Thymus (tissue), 11 donors: ENCODE data around the gene ZNF322. TPM values are rescaled to one million over a fixed set of nuclear protein-coding genes. Genes with fewer than 3 reads are reported as not detected.
"Not testable (repeated sequence)": the region's sequence is repeated elsewhere in the genome, so short reads cannot be mapped to it uniquely, and the experiment has no call there.

Source experiments
- DNase-seq, 9 donors: peaks; one replicate each; pipeline ENCODE4 v3.0.0-alpha.2; 2013; ENCODE audit warnings: low spot score in 9 of 9, low read depth in 6 of 9, missing footprints in 1 of 9
- H3K27ac ChIP-seq, 2 donors: one replicate each; pipeline ENCODE4 v1.5.1; 2013; ENCODE audit warnings: control low read depth in 1 of 2, low read depth in 1 of 2, low read length in 1 of 2, mild to moderate bottlenecking in 1 of 2, moderate library complexity in 1 of 2
- H3K27me3 ChIP-seq, 2 donors: one replicate each; pipeline ENCODE4 v1.5.1; 2013; ENCODE audit warnings: low read length in 1 of 2; ENCODE audit not compliant: control insufficient read depth in 2 of 2, insufficient read depth in 1 of 2
- H3K36me3 ChIP-seq, 2 donors: one replicate each; pipeline ENCODE4 v1.5.1; 2013; ENCODE audit warnings: low read length in 1 of 2, mild to moderate bottlenecking in 1 of 2, moderate library complexity in 1 of 2; ENCODE audit not compliant: control insufficient read depth in 2 of 2, insufficient read depth in 2 of 2
- H3K4me1 ChIP-seq, 2 donors: one replicate each; pipeline ENCODE4 v1.5.1; 2013; ENCODE audit warnings: low read length in 2 of 2; ENCODE audit not compliant: control insufficient read depth in 2 of 2, insufficient read depth in 2 of 2
- H3K4me3 ChIP-seq, 2 donors: one replicate each; pipeline ENCODE4 v1.5.1; 2013; ENCODE audit warnings: low read length in 2 of 2, control low read depth in 1 of 2, mild to moderate bottlenecking in 1 of 2
- H3K9me3 ChIP-seq, 2 donors: one replicate each; pipeline ENCODE4 v1.5.1; 2013; ENCODE audit warnings: low read length in 1 of 2, mild to moderate bottlenecking in 1 of 2; ENCODE audit not compliant: control insufficient read depth in 2 of 2, insufficient read depth in 1 of 2
- WGBS: extraction: QIAGEN DNeasy Blood & Tissue Kit; methylation state at CpG from one replicate; pipeline ENCODE4 v1.1.7; 2013; 5-methylcytosine and 5-hydroxymethylcytosine counted together
- polyA plus RNA-seq: library from polyadenylated mRNA; stranded (reverse); fragments of 200-250 nt; gene quantifications from one replicate; pipeline ENCODE4 v1.2.3, GENCODE V29; 2013
- total RNA-seq: library from RNA; stranded (reverse); fragments of 120-200 nt; gene quantifications from one replicate; pipeline ENCODE4 v1.2.4, GENCODE V29; 2013
- donor health status: healthy.

The ZNF322 gene
- total and polyA plus RNA-seq, 2 donors, result 10.4 to 16.0 TPM

DNA sequence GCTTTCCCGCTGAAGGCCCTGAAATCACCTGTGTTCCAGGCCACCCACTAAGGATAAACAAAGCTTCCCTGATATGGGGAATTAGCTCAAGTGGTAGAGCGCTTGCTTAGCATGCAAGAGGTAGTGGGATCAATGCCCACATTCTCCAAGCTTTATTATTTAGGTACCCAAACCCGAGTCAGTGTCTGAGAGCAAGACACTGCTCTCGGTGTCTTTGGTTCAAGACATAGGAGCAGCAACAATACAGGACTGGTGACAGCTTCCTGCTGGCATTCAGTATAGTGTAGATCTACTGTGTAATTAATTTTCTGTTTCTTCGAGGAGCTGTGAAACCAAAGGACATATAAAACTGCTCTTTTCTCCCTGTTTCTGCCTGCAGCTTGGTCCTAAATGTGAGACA lies 13.7 kb upstream of the ZNF322 start:
- DNase-seq, H3K27me3 ChIP-seq, H3K4me3 ChIP-seq, H3K36me3 ChIP-seq, H3K4me1 ChIP-seq, H3K9me3 ChIP-seq, H3K27ac ChIP-seq: not testable (repeated sequence)
- no CpG with 5 or more reads among the region's 5 CpGs for WGBS

DNA sequence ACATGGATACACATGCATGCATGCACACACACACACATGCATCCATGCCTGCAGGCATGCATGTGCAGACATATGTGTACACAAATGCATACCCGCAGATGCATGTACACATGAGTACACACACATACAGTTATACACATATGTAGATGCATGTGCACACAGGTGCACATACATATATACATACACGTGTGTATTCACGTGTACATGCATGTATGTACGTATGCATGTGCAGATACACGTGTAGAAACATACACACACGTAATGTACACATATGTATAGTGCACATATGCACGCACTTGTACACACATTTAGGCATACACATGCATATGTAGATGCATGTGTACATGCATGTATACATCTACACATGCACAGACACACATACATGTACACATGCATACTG lies 11.0 kb upstream of the ZNF322 start:
- not testable (repeated sequence) for H3K27me3 ChIP-seq, DNase-seq, H3K4me3 ChIP-seq, H3K4me1 ChIP-seq, H3K27ac ChIP-seq, H3K9me3 ChIP-seq, H3K36me3 ChIP-seq
- 87% methylated on average over 7 of the region's 7 CpGs for WGBS

DNA sequence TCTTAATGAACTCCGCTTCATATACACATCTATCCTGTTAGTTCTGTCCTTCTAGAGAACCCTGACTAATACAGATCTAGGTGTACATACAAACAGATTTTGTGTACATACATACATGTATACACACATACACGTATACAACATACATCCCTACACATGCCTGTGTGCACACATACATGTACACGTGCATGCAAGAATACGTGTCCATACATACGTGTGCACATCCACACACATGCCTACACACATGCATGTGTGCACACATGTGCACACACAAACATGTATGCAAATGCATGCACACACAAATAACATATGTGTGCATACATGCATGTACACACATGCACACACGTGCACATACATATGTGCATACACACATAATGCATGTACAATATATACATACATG lies 10.5 kb upstream of the ZNF322 start:
- not testable (repeated sequence) for H3K36me3 ChIP-seq, H3K27me3 ChIP-seq, H3K27ac ChIP-seq, DNase-seq, H3K9me3 ChIP-seq, H3K4me3 ChIP-seq, H3K4me1 ChIP-seq
- WGBS, result 91% methylated on average over 6 of the region's 6 CpGs

DNA sequence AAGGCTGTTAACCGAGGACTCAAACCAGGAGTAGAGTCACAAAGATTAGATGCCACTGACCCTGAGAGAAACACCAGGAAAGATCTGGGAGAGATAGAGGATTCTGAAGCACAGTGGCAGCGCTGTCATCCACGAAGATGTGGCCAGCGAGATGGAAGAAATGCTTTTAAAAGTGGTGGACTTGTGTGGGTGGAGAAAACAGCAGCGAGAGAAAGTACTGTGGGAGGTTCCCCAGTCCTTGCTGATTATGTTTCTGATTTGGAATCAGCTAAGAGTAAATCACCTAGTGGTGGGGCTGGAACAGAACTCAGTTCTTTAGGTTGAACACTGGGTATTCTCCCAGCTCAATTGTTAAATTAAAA lies 435 bp upstream of the ZNF322 start:
- H3K4me1 ChIP-seq, result no peaks in the 10 kb centered on the region
- peak overlapping the region; percentile 18 to 77 for H3K27ac ChIP-seq
- H3K9me3 ChIP-seq, result no peaks in the 10 kb centered on the region
- WGBS, result under 1% methylated on average over 5 of the region's 5 CpGs
- no peaks in the 10 kb centered on the region for H3K36me3 ChIP-seq
- DNase-seq, result peak in 1 of 9 donors; percentile 27
- peak overlapping the region; percentile 54 to 65 for H3K4me3 ChIP-seq
- H3K27me3 ChIP-seq, result peaks cover 2 to 9% of the 10 kb centered on the region in 2 donors

DNA sequence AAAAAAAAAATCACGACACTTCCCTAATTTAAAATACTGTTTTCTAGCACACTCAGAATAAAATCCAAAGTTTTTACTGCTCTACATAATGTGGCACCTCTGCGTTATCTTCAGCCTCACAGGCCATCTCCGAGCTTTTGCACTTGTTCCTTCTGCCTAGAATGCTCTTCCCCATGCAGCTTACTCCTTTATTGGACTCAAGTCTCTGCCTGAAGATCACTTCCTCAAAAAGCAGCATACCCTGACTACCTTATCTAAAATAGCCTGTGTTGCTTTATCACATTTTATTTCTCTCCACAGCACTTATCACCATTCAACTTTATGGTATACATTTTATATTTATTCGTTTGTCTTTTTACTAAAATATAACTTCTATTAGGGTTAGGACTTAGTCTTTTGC lies 2.3 kb downstream of the ZNF322 start:
- 99% methylated on average over 4 of the region's 4 CpGs for WGBS
- no peaks in the 10 kb centered on the region for H3K9me3 ChIP-seq
- no peak overlapping the region for H3K27ac ChIP-seq
- no peak for DNase-seq
- no peaks in the 10 kb centered on the region for H3K36me3 ChIP-seq
- H3K4me3 ChIP-seq, result no peak overlapping the region
- H3K4me1 ChIP-seq, result no peaks in the 10 kb centered on the region
- peaks cover 0 to 3% of the 10 kb centered on the region in 2 donors for H3K27me3 ChIP-seq

DNA sequence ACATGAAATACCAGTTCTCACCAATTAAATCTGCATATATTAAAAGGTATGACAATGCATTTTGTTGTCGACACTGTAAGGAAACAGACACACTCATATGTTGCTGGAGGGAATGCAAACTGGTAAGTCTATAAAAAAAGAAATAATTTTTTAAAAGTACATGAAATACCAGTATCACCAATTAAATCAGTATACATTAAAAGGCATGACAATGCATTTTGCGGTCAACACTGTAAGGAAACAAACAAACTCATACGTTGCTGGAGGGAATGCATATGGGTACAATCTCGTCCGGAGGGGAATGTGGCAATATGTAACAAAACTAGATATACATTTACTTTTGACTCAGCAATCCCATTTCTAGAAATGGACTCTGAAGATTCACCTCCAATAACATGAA lies 6.5 kb downstream of the ZNF322 start:
- H3K4me1 ChIP-seq, result no peaks in the 10 kb centered on the region
- no peaks in the 10 kb centered on the region for H3K36me3 ChIP-seq
- H3K27me3 ChIP-seq, result no peaks in the 10 kb centered on the region
- H3K4me3 ChIP-seq, result no peak overlapping the region
- WGBS, result 98% methylated on average over 5 of the region's 5 CpGs
- no peak overlapping the region for H3K27ac ChIP-seq
- no peak for DNase-seq
- H3K9me3 ChIP-seq, result no peaks in the 10 kb centered on the region

DNA sequence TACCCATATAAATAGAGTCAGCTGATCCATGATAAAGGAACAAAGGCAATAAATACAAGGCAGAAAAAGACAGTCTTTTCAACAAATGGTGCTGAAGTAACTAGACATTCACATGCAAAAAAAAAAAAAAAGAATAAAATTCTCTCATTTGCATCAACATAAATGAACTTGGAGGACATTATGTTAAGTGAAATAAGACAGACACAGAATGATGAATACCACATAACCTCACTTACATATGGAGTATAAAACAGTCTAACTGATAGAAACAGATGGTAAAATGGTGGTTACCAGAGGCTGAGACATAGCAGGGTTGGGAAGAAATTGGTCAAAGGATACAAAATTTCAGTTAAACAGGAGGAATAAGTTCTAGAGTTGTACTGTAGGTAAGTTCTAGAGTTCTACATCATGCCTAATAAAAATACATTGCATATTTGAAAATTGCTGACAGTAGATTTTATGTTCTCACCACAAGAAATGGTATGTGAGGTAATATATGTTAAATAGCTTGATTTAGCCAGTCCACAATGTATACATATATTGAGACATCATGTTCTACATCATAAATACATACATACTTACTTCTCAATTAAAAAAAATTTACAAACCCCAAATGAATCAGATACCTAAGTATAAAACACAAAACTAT lies 8.3 kb downstream of the ZNF322 start:
- Histone ChIP-seq H3K4me3 (no peak overlapping the region), H3K27ac (no peak overlapping the region), H3K4me1 (no peaks in the 10 kb centered on the region), H3K9me3 (no peaks in the 10 kb centered on the region), H3K36me3 (no peaks in the 10 kb centered on the region), H3K27me3 (no peaks in the 10 kb centered on the region)
- DNase-seq, result no peak

DNA sequence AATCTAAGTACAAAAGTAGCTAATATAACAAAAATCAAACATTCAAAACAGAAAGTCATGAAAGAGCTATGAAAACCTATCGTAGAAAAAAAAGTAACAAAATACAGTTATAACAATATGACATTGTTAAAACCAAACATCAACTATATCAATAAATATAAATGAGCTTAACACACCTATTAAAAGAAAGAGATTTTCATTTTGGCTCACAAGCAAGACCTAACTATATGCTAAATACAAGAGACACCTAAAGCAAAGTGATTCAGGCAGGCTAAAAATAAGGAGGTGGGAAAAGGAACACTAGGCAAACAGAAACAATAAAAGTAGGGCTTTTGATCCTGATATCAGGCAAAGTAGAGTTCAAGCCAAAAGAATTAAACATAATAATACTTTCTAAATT lies 13.5 kb downstream of the ZNF322 start:
- WGBS, result 100% methylated on average over 1 of the region's 1 CpG
- no peak for DNase-seq
- peaks cover 10 to 16% of the 10 kb centered on the region in 2 donors for H3K36me3 ChIP-seq
- H3K27me3 ChIP-seq, result no peaks in the 10 kb centered on the region
- H3K9me3 ChIP-seq, result no peaks in the 10 kb centered on the region
- no peak overlapping the region for H3K27ac ChIP-seq
- no peaks in the 10 kb centered on the region for H3K4me1 ChIP-seq
- H3K4me3 ChIP-seq, result no peak overlapping the region

DNA sequence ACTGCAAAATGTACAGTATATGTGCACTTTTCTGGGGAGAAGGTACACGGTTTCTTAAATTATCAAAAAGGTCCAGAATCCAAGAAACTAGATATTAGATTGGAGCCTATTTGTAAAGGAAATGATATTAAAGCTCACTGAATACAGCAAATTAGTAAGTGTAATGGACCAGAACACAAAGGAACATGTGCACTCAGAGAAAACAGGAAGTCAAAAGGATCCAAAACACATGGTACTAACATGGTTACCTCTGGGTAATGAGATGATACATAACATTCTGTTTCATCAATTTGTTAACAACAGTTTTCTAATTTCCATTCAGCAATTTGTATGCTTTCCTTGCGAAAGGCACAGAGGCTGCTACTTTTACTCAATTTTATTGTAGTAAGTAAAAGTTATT lies 18.7 kb downstream of the ZNF322 start:
- DNase-seq, result no peak
- peaks cover 10 to 20% of the 10 kb centered on the region in 2 donors for H3K36me3 ChIP-seq
- H3K4me1 ChIP-seq, result no peaks in the 10 kb centered on the region
- WGBS, result 98% methylated on average over 2 of the region's 2 CpGs
- no peak overlapping the region for H3K27ac ChIP-seq
- H3K4me3 ChIP-seq, result no peak overlapping the region
- H3K27me3 ChIP-seq, result no peaks in the 10 kb centered on the region
- no peaks in the 10 kb centered on the region for H3K9me3 ChIP-seq

DNA sequence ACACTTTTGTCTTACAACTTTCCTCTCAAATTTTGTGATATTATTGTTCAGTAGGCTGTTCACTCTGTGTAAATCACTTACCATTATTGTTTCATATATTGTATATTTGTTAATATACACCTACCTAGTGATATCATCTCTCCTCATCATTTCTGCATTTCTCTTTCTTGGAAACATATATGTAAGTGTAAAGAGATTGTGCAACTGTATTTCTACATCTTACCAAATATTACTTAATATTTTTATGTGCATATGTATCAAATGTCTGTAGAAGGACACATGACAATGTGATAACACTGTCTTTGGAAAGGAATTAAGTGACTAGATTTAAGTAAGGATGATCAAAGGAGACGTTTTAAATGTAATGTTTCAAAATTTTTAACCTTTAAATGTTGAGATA lies 30.2 kb downstream of the ZNF322 start:
- no peaks in the 10 kb centered on the region for H3K9me3 ChIP-seq
- no peaks in the 10 kb centered on the region for H3K4me1 ChIP-seq
- 65% methylated on average over 1 of the region's 1 CpG for WGBS
- no peak overlapping the region for H3K4me3 ChIP-seq
- no peak for DNase-seq
- H3K27me3 ChIP-seq, result no peaks in the 10 kb centered on the region
- H3K36me3 ChIP-seq, result no peaks in the 10 kb centered on the region
- H3K27ac ChIP-seq, result no peak overlapping the region
